ENCODE results near the gene CD99. TPM values are rescaled to one million over a fixed set of nuclear protein-coding genes. Genes with fewer than 3 reads are reported as not detected.
A peak's percentile ranks its signal among the peaks of the same experiment; 100 is the strongest.

Gene CD99, protein sequence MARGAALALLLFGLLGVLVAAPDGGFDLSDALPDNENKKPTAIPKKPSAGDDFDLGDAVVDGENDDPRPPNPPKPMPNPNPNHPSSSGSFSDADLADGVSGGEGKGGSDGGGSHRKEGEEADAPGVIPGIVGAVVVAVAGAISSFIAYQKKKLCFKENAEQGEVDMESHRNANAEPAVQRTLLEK
- polyA plus RNA-seq (ENCODE audit: insufficient read length), result 188 TPM

DNA sequence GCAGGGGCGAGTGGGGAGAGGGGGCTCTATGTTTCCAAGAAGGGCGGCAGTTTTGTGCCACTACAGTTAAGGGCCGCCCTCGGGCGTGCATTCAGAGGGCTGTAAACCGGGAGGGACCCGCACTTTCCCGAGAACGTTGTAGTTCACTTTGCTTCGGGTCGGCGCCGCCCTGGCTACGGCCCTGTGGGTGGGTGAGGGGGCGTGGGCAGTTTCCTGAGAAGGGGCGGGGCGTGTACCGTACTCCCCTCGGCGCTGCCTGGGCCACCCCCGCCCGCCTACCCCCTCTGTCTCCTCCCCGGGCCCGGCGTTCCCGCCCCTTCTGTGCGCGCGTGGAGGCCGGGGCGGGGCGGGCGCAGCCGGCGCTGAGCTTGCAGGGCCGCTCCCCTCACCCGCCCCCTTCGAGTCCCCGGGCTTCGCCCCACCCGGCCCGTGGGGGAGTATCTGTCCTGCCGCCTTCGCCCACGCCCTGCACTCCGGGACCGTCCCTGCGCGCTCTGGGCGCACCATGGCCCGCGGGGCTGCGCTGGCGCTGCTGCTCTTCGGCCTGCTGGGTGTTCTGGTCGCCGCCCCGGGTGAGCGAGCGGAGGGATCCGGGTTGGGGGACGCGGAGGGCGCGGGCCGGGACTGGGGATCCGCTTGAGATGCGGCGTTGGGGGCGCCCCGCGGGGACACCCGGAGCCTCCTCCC is at the start of gene CD99:
Gene CD99, plus strand, starts transcription at position 440 of the 687 bp plus-strand sequence. Its CDS starts 66 bp downstream, at position 506.
- DNase-seq (ENCODE audit: low read depth), result no peak

DNA sequence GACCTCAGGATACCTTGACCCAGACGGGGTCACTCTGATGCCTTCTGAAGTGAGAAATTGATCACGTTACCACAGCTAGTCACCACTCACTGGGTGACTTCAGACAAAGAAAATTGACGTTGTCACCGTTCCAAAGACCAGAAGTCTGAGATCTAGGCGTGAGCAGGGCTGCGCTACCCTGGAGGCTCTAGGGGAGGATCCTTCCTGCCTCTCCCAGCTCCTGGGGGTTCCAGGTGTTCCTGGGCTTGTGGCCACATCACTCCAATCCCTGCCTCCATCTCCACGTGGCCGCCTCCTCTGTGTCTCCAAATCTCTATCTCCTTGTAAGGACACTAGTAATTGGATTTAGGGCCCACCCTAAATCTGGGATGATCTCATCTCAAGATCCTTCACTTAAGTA is 48.9 kb upstream of the CD99 start:
- DNase-seq (ENCODE audit: low read depth), result no peak

DNA sequence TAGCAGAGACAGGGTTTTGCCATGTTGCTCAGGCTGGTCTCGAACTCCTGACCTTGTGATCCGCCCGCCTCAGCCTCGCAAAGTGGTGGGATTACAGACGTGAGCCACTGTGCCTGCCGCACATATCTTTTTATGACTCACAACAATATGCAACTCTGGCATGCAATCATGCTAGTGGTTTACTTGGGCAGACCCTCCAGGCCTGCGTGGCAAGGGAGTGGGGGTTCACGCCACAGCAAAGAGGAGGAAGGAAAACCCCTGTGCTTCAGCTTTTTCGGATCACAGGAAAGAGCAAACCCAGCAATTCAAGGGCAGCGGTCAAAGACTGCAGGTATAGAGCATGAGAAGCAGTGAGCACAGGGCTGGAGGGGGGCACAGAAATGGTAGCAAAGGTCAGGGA is 48.3 kb upstream of the CD99 start:
- no peak for DNase-seq (ENCODE audit: low read depth)

DNA sequence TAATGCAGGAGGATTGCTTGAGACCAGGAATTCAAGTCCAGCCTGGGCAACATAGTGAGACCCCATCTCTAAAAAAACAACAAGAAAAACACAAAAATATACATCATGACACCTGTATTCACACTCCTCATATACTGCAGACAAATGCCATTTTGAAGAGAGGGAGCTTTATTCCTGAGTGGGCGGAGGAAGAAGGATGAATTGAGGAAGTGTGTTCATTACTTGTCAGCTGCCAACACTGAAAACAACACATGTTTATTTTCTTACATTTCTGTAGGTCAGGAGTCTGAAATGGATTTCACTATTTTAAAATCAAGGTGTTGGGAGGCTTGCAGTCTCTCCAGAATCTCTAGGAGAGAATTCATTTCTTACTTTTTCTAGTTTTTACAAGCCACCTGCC is 47.2 kb upstream of the CD99 start:
- no peak for DNase-seq (ENCODE audit: low read depth)

DNA sequence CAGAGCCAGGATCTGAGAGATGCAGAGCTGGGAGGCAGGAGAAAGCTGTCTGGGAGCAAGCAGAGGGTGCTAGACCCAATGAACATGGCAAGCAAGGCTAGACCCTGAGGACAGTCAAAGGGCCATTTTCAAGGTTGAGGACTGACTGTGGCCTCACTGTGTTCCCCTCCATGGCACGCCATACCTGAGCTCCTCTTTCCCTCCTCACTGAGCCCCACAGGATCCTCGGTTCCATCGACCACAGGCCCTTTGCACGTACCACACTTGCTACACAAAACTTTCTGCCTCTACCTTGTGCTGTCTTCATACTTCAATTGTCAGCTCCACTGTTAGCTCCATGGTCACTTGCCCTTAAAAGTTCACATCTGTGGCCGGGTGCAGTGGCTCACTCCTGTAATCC is 45.5 kb upstream of the CD99 start:
- DNase-seq (ENCODE audit: low read depth), result no peak

DNA sequence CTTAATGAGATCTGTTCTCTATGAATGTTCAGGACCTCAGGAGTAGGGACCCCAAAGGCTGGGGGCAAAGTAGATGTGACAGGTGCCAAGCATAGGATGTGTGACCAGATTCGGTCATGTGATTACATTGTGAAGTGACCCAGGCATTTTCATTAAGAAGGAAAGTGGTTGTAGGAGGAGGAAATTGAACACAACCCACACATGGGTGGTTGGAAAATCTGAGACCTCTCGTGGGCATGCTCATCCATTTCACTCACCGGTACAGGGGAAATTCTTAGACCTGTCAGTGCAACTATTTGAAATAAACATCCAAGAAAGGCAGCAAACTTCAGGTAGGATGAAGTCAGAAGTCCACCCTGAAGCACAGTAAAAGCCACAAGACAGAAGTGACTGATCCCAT is 43.5 kb upstream of the CD99 start:
- no peak for DNase-seq (ENCODE audit: low read depth)

DNA sequence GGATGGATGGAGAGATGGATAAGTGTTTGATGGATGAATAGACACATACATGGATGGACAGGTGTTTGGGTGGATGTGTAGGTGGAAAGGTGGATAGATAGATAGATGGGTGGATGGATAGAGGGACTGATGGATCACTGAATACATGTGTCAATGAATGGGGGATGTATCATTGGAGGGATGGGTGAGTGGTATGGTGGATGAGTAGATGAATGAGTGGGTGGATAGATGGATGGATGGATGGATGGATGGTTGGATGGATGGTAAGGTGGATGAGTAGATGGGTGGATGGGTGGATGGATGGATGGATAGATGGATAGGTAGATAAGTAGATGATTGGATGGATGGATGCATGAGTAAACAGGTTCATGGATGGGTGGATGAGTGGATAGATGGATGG is 41.1 kb upstream of the CD99 start:
- no peak for DNase-seq (ENCODE audit: low read depth)

DNA sequence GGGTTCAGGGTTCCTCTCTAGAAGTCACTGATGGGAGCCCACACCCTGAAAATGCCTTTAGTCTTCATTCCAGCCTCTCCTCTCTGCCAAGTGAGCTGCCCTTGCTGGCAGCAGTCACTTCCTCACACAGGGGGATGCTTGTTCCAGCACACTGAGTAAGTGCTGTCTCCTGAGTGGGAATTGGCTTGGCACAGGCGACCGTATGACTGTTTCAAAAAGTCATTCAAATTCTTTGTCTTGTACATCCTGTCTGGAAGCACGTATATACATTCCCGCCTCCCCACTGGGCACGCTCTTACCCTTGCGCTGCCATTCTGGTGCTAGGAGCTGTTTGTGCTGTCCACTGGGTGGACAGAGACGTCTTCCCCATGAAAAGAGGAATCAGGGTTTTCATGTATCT is 40.2 kb upstream of the CD99 start:
- DNase-seq (ENCODE audit: low read depth), result no peak

DNA sequence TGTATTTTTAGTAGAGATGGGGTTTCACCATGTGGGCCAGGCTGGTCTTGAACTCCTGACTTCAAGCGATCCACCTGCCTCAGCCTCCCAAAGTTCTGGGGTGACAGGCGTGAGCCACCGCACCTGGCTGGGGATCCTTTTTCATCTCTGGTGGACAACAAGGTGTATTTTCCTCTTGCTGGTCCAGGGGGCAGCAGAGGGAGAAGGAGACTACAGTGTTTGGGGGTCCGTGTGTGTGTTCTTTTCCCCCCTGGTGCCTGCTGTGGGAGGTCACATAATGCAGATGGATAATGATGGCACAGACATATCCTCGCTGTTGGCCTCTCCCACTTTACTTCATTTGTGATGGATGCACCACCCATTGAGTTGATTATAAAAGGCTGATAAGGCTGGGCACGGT is 39.0 kb upstream of the CD99 start:
- DNase-seq (ENCODE audit: low read depth), result no peak

DNA sequence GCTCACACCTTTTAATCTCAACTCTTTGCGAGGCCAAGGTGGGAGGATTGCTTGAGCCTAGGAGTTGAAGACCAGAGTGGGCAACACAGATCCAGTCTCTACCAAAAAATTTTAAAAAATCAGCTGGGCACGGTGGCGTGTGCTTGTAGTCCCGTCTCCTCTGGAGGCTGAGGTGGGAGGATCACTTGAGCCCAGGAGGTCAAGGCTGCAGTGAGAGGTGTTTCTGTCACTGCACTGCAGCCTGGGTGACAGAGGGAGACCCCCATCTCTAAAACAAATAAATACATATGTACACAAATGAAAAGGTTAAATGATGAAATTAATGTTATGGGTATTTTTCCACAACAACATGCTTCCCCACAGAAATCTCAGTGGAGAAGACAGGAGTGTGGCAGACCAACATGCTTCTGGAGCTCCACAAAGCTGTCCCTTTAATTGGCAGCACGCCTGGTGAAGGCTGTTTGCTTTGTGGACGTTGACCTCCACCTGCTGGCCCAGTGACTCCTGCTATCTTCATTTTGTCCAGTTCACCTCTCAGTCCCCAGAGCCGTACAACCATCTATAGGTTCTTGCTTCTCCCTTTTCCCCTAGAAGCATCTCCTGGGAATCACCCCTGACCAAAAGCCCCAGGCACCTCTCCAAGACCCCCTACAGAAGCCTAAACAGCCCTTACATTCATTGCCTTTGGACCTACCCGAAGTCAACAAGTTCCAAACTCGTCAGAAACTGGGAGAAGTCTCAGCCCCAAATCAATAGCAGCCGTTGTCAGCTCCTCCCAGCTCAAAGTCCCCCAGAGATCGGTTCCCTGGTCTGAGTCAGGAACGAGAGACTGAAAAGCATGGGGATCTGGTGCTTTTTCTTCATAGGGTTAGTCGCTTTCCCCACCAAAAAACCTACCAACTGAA is 36.4 kb upstream of the CD99 start:
- DNase-seq (ENCODE audit: low read depth), result no peak

DNA sequence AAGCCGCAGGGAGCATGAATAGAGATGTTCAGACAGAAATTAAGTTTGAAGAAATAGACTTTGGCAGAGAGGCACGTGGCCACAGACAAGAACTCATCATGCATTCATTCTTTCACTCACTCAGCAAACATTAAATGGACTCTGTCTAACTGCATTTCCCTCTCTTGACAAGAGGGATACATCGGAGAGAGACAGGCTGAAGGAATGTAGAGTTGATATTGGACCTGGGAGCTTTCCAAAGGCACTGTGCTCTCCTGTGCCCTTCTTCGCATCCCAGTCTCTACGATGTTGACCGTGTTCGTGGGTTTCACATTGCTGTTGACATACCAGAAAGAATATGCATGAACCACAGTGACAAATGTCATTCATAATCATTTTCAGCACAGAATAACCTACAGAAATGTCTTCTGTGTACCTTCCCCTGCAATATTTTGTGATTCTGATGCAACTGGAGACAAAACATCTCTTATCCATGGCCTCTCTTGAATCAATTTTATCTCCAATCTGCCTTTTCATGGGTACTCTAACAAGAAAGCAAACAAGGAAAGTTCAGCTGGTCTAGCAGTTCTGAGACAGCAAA is 34.7 kb upstream of the CD99 start:
- DNase-seq (ENCODE audit: low read depth), result no peak

DNA sequence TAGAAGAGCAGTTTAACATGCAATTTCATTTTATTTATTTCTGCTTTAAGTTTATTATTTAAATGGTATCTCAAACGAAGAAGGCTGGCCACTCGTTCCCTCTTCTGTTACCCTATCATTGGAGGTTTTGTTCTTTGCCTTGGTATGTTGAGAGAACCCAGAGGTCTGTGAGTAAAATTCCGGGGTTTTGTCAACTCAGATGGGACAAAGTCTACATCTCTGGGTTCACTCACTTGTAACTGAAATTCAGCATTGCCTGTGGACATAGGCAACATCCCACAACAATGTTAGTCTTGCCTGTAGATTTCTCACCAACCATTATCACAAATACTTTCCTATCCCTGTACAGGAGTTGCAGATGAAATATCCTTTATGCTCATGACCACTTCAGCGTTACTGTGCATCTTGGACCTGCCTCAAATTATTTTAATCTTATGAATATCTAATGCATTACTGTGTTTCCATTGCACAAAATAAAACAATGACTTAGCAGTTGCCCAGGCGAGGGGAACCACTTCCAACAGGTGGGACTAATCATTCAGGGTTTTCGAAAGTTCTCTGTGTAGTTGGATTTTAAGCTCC is 33.5 kb upstream of the CD99 start:
- DNase-seq (ENCODE audit: low read depth), result no peak

DNA sequence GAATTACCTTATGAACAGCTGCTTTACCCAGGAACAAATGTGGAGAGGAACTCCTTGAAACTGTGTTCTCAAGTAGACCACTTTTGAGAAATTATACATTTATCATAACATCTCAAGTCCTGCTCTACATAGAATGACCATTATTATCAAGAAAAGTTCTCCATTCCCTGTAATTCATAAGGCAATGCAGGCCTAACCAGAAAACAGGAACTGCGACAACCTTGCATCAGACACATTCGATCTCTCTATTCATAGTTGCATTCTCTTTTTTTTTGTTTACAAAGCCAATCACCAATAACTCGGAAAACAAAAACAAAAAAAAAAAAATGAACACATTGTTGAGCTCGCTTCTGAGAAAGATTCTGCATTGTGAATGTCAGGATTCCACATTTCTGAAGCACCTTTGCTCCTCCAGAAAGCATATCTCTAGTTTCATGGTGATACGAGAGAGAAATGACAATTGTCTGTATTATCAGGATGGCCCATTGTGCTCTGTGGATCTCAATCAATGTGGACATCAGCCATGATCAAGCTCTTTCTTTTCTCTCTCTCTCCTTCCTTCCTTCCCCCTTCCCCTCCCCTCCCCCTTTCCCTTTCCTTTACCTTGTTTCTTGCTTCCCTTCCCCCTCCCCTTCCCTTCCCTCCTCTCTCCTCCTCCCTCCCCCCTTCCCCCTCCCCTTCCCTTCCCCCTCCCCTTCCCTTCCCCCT is 32.4 kb upstream of the CD99 start:
- no peak for DNase-seq (ENCODE audit: low read depth)

DNA sequence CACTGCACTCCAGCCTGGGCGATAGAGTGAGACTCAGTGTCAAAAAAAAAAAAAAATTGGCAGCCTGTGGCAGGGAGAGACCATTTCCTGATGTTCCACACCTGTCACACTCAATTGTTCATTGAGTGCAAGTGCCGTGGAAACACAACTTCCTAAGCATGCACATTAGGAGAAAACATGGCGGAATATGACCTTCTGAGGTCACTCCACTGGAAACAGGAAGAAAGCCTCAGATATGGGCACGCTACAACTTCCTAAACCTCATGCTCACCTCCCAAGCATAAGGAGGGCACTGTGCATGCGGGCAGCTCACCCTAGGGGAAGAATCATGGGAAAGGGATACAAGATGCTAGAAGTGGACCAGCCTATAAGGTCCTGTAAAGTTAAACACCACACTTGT is 28.5 kb upstream of the CD99 start:
- DNase-seq (ENCODE audit: low read depth), result no peak

DNA sequence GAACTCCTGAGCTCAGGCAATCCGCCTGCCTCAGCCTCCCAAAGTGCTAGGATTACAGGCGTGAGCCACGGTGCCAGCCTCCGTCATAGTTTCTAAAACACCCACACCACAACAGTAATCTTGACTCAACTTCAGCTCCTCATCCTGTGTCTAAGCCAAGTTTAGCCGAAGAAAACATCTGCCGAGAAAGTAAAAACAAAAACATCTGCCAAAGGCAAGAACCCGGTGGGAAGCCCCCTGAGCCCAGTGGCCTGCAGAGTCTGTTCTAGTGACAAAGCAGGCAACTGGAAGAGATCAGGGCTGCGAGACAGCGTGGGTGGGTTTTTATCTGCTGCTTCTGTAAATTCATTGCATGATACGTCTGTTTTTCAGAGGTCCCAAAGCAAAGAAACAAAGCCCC is 26.6 kb upstream of the CD99 start:
- peak; percentile 19 for DNase-seq (ENCODE audit: low read depth)

DNA sequence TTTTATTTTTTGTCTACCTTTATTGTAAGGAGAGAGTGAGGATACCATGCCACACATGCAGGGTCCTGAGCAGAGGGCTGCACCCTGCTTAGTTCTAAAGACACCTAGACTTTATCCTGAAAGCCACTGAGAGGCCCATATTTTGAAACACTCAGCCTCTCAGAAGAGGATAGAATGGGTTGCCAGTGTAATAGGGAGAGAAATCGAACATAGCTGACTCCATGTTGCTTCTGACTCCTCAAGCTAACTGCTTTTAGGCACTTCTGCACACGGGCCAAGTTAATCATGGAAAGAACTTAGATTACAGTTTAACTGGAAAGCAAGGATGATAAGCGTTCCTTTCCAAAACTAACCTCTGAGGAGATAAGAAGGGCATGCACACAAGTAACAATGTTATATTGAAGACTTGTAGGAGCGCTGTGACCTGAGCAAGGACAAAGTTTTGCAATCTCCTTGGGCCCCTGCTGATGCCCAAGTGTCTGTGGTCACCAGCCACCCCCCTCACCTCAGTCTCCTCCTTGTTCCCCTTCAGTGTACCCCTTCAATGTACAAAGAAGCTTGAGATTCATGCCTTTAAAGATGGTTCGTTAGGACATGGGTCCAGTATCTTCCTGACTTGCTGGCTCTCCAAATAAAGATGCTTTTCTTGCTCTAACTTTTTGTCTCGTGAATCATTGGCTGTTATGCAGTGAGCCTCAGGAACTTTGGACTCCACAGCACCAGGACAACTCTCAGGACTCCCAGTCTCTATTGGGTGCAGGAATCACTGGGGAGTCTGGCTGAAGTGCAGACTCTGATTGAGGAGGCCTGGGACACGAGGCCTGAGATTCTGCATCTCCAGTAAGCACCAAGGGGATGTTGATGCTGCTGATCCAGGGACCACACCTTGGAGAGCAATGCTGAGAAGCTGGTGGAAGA is 25.4 kb upstream of the CD99 start:
- no peak for DNase-seq (ENCODE audit: low read depth)

DNA sequence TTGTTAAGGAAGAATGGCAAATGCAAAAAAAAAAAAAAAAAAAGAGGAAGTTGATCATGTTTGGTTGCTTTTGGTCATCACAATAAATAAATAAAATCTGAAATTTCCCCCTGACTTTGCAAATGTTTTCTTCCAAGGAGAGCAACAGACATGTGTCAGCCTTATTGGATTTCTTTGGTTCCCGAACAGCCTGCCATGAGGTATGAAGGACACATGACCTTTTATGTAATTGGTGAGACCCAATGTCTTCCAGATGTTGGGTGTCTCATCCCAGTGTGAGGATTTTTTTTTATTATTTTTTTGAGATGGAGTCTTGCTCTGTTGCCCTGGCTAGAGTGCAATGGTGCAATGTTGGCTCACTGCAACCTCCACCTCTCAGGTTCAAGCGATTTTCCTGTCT is 24.6 kb upstream of the CD99 start:
- DNase-seq (ENCODE audit: low read depth), result no peak

DNA sequence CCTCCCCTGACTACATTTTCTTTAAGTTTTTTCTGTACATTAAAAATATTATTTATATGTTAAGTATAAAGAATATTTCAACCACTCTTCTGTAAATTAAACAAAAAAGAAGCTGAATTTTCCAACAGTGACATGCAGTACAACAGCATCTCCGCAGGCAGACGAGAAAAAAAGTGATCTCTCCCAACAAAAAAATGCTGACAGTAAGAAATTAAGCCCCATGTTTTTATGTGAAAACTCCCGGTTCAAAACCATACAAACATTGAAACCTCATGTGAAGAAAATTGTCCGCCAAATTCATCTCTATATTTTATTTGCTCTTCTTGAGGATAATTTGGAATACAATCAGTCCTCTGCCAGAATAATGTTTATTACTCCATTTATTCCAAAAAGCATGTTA is 20.1 kb upstream of the CD99 start:
- DNase-seq (ENCODE audit: low read depth), result no peak

DNA sequence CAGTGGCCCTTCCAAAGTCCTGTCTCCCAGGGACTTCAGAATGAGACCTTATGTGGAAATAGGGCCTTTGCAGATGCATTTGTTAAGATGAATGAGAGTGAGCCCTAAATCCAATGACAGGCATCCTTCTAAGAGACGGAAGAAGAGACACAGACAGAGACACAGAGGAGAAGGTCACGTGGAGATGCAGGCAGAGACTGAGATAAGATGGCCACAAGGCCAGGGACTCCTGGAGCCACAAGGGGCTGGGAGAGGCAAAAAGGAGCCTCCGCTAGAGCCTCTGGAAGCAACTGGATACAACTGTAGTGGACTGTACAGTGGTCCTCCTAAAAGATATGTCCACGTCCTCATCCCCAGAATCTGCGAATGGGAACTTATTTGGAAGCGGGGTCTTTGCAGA is 19.0 kb upstream of the CD99 start:
- no peak for DNase-seq (ENCODE audit: low read depth)

DNA sequence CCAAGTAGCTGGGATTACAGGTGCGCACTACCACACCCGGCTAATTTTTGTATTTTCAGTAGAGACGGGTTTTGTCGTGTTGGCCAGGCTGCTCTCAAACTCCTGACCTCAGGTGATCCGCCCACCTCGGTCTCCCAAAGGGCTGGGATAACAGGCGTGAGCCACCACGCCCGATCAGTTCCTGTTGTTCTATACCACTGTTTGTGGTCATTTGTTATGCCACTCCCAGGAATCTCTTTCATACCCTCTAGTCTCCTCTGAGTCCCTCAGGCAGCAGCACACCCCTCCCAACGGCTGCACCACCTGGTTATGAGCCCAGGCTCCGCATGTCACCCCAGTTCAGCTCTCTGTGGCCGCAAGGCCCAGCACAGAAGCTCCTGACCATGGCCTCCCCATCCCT is 17.5 kb upstream of the CD99 start:
- DNase-seq (ENCODE audit: low read depth), result no peak
